ENCODE measurements around the gene CACNA2D1. TPM values are rescaled to one million over a fixed set of nuclear protein-coding genes. Genes with fewer than 3 reads are reported as not detected.

Gene CACNA2D1
- polyA plus RNA-seq, 2 of the 4 experiments (the other 2 are of a cell fraction) = 18.0 to 32.9 TPM

GRCh38 chr7:81990395-81990794 is 453.2 kb downstream of the CACNA2D1 start:
- WGBS (ENCODE audit: missing lambda C conversion rate) = 78% methylated on average over 2 of the region's 2 CpGs
- H3K4me1 ChIP-seq = no peaks in the 10 kb centered on the region; the same call in 2 of the 3 replicates
- ChIA-PET POLR2A (no interaction called here), CTCF (interaction anchor here (1.0 kb wide), 1 partner anchor 489 kb away, joined by 3 read pairs; no protein-coding TSS in a partner anchor)
- DNase-seq (ENCODE audit: low read depth in 1 of 2, low spot score in 1 of 2) (no peak), ATAC-seq (no peak), FAIRE-seq (no peak)
- H3K4me3 ChIP-seq = no peak overlapping the region
- H3K27ac ChIP-seq = no peak overlapping the region
- no peaks in the 10 kb centered on the region for H3K9me3 ChIP-seq
- no peak overlapping the region for H3K4me2 ChIP-seq
- TF ChIP-seq CEBPB (IDR thresholded peaks at IDR 0.05) (no peak), FOXS1 (CRISPR knock-in tag; IDR thresholded peaks at IDR 0.05) (no peak), PBX3 (IDR thresholded peaks at IDR 0.05) (no peak), HEYL (CRISPR knock-in tag; IDR thresholded peaks at IDR 0.05) (no peak)

DNA sequence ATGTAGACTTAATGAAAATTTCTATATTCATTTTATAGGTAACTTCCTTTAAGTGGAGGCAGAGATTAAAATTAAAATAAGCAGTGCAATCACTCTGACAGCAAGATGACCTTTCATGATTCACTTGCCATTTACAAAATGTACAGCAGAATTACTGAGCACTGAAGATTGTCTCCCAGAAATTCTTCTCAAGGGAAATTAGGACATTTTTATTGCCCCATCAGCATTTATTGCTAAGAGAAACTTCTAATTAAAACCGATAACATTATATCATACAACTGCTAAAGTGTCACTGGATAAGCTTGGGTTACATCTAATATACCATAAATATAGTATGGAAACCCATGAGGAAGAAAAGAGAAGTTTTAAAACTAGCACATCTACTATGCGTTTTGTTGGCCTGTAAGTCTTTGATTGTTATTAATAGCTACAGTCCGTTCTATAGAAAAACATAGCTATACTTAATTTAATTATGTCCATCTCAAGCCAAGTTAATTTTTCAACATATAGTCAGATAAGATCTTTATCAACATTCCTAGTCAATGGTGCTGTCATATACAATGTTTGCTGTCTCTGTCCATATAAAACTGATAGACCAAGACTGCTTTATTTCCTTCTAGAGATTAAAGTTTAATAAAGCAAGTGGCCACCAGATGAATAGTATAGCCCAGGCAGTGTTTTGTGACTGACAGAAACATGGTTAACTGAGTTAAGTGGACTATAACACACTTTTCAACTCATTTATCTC is 456.7 kb downstream of the CACNA2D1 start:
- TF ChIP-seq FOXS1 (CRISPR knock-in tag; IDR thresholded peaks at IDR 0.05) (no peak), EHMT2 (IDR thresholded peaks at IDR 0.05; ENCODE audit: low read depth) (no peak), HMGXB4 (CRISPR knock-in tag; IDR thresholded peaks at IDR 0.05; ENCODE audit: borderline replicate concordance) (no peak), MAFK (IDR thresholded peaks at IDR 0.05; ENCODE audit: partially characterized antibody) (peak; percentile 91)
- WGBS (ENCODE audit: missing lambda C conversion rate) = 87% methylated on average over 3 of the region's 3 CpGs
- H3K9me3 ChIP-seq = no peaks in the 10 kb centered on the region
- POLR2A ChIA-PET = no interaction called here
- no peak overlapping the region for H3K27ac ChIP-seq
- DNase-seq (ENCODE audit: low read depth in 1 of 2, low spot score in 1 of 2) = no peak
- no peak for ATAC-seq
- no peak overlapping the region for H3K4me3 ChIP-seq
- no peak for FAIRE-seq
- CTCF ChIA-PET = no interaction called here
- H3K4me1 ChIP-seq = no peaks in the 10 kb centered on the region
- no peak overlapping the region for H3K4me2 ChIP-seq

DNA sequence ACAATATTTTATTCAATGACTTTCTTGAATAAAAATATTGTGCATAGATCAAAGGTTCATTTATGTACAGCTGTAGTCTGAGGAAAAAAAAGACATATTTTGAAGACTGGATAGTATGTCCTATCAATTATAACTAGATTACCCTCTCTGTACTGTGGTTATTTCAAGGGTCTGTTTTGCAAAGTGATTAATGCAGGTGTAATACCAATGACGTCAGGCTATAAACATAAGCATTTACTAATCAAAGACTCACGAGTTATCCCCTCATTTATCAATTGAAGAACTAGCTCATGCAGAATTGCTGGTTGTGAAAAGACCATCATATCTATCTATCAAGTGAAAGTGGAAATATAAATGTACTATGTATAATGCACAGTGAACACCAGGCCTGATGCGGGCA is 460.2 kb downstream of the CACNA2D1 start:
- no peak for DNase-seq (ENCODE audit: low read depth in 1 of 2, low spot score in 1 of 2)
- no peak for FAIRE-seq
- ATAC-seq = no peak
- TF ChIP-seq SREBF2 (IDR thresholded peaks at IDR 0.05) (no peak), RFX5 (IDR thresholded peaks at IDR 0.05) (no peak), FOXS1 (CRISPR knock-in tag; IDR thresholded peaks at IDR 0.05) (no peak), POLR2AphosphoS2 (conservative IDR thresholded peaks at IDR 0.05; ENCODE audit: low read length) (no peak), JUNB (IDR thresholded peaks at IDR 0.05) (no peak), CEBPB (IDR thresholded peaks at IDR 0.05) (no peak), PHF8 (IDR thresholded peaks at IDR 0.05; ENCODE audit: borderline replicate concordance, low read depth) (no peak)
- Histone ChIP-seq H3K4me2 (no peak overlapping the region), H3K4me3 (no peak overlapping the region), H3K4me1 (no peaks in the 10 kb centered on the region), H3K27ac (no peak overlapping the region), H3K9me3 (no peaks in the 10 kb centered on the region)
- CTCF ChIA-PET = no interaction called here
- POLR2A ChIA-PET = no interaction called here
- WGBS (ENCODE audit: missing lambda C conversion rate) = 84% methylated on average over 3 of the region's 3 CpGs

- Histone ChIP-seq H3K4me1 (no peaks in the 10 kb centered on the region), H3K9me3 (no peaks in the 10 kb centered on the region), H3K27ac (no peak overlapping the region), H3K4me2 (no peak overlapping the region), H3K4me3 (no peak overlapping the region)
- ATAC-seq (no peak), DNase-seq (ENCODE audit: low read depth in 1 of 2, low spot score in 1 of 2) (no peak), FAIRE-seq (no peak)
- TF ChIP-seq GATA3 (IDR thresholded peaks at IDR 0.05; ENCODE audit: borderline replicate concordance) = no peak
- 91% methylated on average over 2 of the region's 2 CpGs for WGBS (ENCODE audit: missing lambda C conversion rate)
- ChIA-PET POLR2A (no interaction called here), CTCF (no interaction called here)
Observed at GRCh38 chr7:81973117-81973516, 470.5 kb downstream of the CACNA2D1 start.

- no peak overlapping the region for H3K4me3 ChIP-seq
- no peak for ATAC-seq
- ChIA-PET POLR2A (no interaction called here), CTCF (no interaction called here)
- H3K4me2 ChIP-seq = no peak overlapping the region
- 88% methylated on average over 2 of the region's 2 CpGs for WGBS (ENCODE audit: missing lambda C conversion rate)
- no peak overlapping the region for H3K27ac ChIP-seq
- no peaks in the 10 kb centered on the region for H3K4me1 ChIP-seq
- no peak for DNase-seq (ENCODE audit: low read depth in 1 of 2, low spot score in 1 of 2)
- no peak for FAIRE-seq
- H3K9me3 ChIP-seq = no peaks in the 10 kb centered on the region
- TF ChIP-seq NFE2L2 (conservative IDR thresholded peaks at IDR 0.05; ENCODE audit: low read length) (no peak), NR3C1 (IDR thresholded peaks at IDR 0.05) (no peak), HDAC2 (IDR thresholded peaks at IDR 0.05) (no peak), CHD4 (IDR thresholded peaks at IDR 0.05; ENCODE audit: borderline replicate concordance) (no peak), HMGXB4 (CRISPR knock-in tag; IDR thresholded peaks at IDR 0.05; ENCODE audit: borderline replicate concordance) (no peak), RCOR1 (IDR thresholded peaks at IDR 0.05; ENCODE audit: low read depth, low read length) (no peak), CEBPB (IDR thresholded peaks at IDR 0.05) (no peak), POLR2A (IDR thresholded peaks at IDR 0.05; ENCODE audit: low read length) (no peak)
- TF ChIP-seq, protein P1, sequence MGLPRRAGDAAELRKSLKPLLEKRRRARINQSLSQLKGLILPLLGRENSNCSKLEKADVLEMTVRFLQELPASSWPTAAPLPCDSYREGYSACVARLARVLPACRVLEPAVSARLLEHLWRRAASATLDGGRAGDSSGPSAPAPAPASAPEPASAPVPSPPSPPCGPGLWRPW (IDR thresholded peaks at IDR 0.05) = no peak
- TF ChIP-seq, protein P2, sequence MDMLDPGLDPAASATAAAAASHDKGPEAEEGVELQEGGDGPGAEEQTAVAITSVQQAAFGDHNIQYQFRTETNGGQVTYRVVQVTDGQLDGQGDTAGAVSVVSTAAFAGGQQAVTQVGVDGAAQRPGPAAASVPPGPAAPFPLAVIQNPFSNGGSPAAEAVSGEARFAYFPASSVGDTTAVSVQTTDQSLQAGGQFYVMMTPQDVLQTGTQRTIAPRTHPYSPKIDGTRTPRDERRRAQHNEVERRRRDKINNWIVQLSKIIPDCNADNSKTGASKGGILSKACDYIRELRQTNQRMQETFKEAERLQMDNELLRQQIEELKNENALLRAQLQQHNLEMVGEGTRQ (IDR thresholded peaks at IDR 0.05) = no peak
Observed at GRCh38 chr7:81960026-81960425, 483.6 kb downstream of the CACNA2D1 start.
